ENCODE results near the gene HEG1. TPM values are rescaled to one million over a fixed set of nuclear protein-coding genes. Genes with fewer than 3 reads are reported as not detected.

The HEG1 gene
- total RNA-seq, 4 donors from 2014 or later, result 95.2 to 238 (median 147) TPM

GRCh38 chr3:124995460-124995994, 60.3 kb downstream of the HEG1 start:
- ATAC-seq (ENCODE audit: low FRiP score) (no peak), DNase-seq (ENCODE audit: low spot score) (no peak)
- TF ChIP-seq CTCF (IDR thresholded peaks at IDR 0.05), result no peak

- ATAC-seq (ENCODE audit: low FRiP score), result peak; percentile 53
- TF ChIP-seq CTCF (IDR thresholded peaks at IDR 0.05), result no peak
- no peak for DNase-seq (ENCODE audit: low spot score)
Observed at GRCh38 chr3:124993466-124993865, 62.3 kb downstream of the HEG1 start.

- no peak for TF ChIP-seq CTCF (IDR thresholded peaks at IDR 0.05)
- ATAC-seq (ENCODE audit: low FRiP score), result no peak
- no peak for DNase-seq (ENCODE audit: low spot score)
Observed at GRCh38 chr3:124992041-124992440, 63.8 kb downstream of the HEG1 start.

- DNase-seq (ENCODE audit: low spot score), result no peak
- no peak for TF ChIP-seq CTCF (IDR thresholded peaks at IDR 0.05)
- ATAC-seq (ENCODE audit: low FRiP score), result peak; percentile 89
Observed at GRCh38 chr3:124986192-124987143, 69.3 kb downstream of the HEG1 start.

GRCh38 chr3:124985349-124985748, 70.4 kb downstream of the HEG1 start:
- peak; percentile 51 for ATAC-seq (ENCODE audit: low FRiP score)
- TF ChIP-seq CTCF (IDR thresholded peaks at IDR 0.05), result no peak
- no peak for DNase-seq (ENCODE audit: low spot score)

GRCh38 chr3:124984754-124985153, 71.0 kb downstream of the HEG1 start:
- TF ChIP-seq CTCF (IDR thresholded peaks at IDR 0.05), result no peak
- DNase-seq (ENCODE audit: low spot score) (no peak), ATAC-seq (ENCODE audit: low FRiP score) (no peak)

- DNase-seq (ENCODE audit: low spot score) (no peak), ATAC-seq (ENCODE audit: low FRiP score) (no peak)
- TF ChIP-seq CTCF (IDR thresholded peaks at IDR 0.05), result no peak
Observed at GRCh38 chr3:124982855-124983254, 72.9 kb downstream of the HEG1 start.
